Natural killer cell (primary cell): ENCODE results near the gene SMIM23. TPM values are rescaled to one million over a fixed set of nuclear protein-coding genes. Genes with fewer than 3 reads are reported as not detected.

ENCODE experiments used
- ATAC-seq, 3 donors: fragments of 150-1000 bp in 2 of 3; fragments of 200-7000 bp in 1 of 3; cut with Tn5 transposase; 1 replicate in 1 of 3; 2 replicates in 2 of 3; pipeline ENCODE4 v1.10.0; 2021; ENCODE audit warnings: mild to moderate bottlenecking in 2 of 3, moderate library complexity in 2 of 3
- DNase-seq, 2 donors: peaks; one replicate each; pipeline versions ENCODE4 v3.0.0 to v3.0.0-alpha.2; 2013 to 2021; ENCODE audit warnings: mixed read lengths in 1 of 2
- H3K27ac ChIP-seq: one replicate; pipeline ENCODE4 v1.5.1; 2013; ENCODE audit warnings: mild to moderate bottlenecking, low read length
- H3K27me3 ChIP-seq: one replicate; pipeline ENCODE4 v1.6.1; 2013; ENCODE audit warnings: low read length; ENCODE audit not compliant: control insufficient read depth, insufficient read depth
- H3K36me3 ChIP-seq: one replicate; pipeline ENCODE4 v1.6.1; 2013; ENCODE audit warnings: low read length; ENCODE audit not compliant: control insufficient read depth, insufficient read depth
- H3K4me1 ChIP-seq: one replicate; pipeline ENCODE4 v1.6.1; 2013; ENCODE audit warnings: low read length; ENCODE audit not compliant: control insufficient read depth, insufficient read depth
- H3K4me3 ChIP-seq: one replicate; pipeline ENCODE4 v1.5.1; 2013; ENCODE audit warnings: low read length
- H3K9me3 ChIP-seq: one replicate; pipeline ENCODE4 v1.6.1; 2013; ENCODE audit warnings: low read length; ENCODE audit not compliant: control insufficient read depth, insufficient read depth
- H3K27ac Mint-ChIP-seq, 2 donors: one replicate each; pipeline ENCODE4 v1.8.0; 2022; ENCODE audit warnings: mild to moderate bottlenecking in 2 of 2, mixed read lengths in 2 of 2, moderate library complexity in 1 of 2
- H3K27me3 Mint-ChIP-seq, 2 donors: one replicate each; pipeline ENCODE4 v1.8.0; 2022; ENCODE audit warnings: low read depth in 2 of 2, mixed read lengths in 2 of 2
- H3K36me3 Mint-ChIP-seq: one replicate; pipeline ENCODE4 v1.8.0; 2022; ENCODE audit warnings: mixed read lengths
- H3K4me1 Mint-ChIP-seq, 2 donors: one replicate each; pipeline ENCODE4 v1.8.0; 2022; ENCODE audit warnings: mixed read lengths in 2 of 2
- H3K4me3 Mint-ChIP-seq: one replicate; pipeline ENCODE4 v1.8.0; 2022; ENCODE audit warnings: mild to moderate bottlenecking, moderate library complexity, mixed read lengths
- H3K9me3 Mint-ChIP-seq, 2 donors: one replicate each; pipeline ENCODE4 v1.8.0; 2022; ENCODE audit warnings: mixed read lengths in 2 of 2
- WGBS: methylation state at CpG from one replicate; pipeline ENCODE4 v1.1.7; 2013; ENCODE audit warnings: missing lambda C conversion rate; ENCODE audit not compliant: insufficient coverage; 5-methylcytosine and 5-hydroxymethylcytosine counted together
- intact Hi-C: fragments of 100-400 bp; cut with micrococcal nuclease; formaldehyde crosslinking; loops from one replicate; pipeline ENCODE4 v1.14.2; 2022
- total RNA-seq, 4 donors: library from RNA; stranded (reverse); fragments of 120-200 nt in 1 of 4; gene quantifications; one replicate each; pipeline versions ENCODE4 v1.2.3 to v1.2.4, GENCODE V29; 2013 to 2022
- TF ChIP-seq, protein P1 (sequence below): fragments of 200-600 bp; IDR thresholded peaks from one replicate; pipeline ENCODE4 v1.8.0; 2022; ENCODE audit warnings: antibody characterized with exemption

The SMIM23 gene
- total RNA-seq, 3 donors from 2014 or later (not counting 1 experiment from before 2014, with no cell fraction given): not detected

DNA sequence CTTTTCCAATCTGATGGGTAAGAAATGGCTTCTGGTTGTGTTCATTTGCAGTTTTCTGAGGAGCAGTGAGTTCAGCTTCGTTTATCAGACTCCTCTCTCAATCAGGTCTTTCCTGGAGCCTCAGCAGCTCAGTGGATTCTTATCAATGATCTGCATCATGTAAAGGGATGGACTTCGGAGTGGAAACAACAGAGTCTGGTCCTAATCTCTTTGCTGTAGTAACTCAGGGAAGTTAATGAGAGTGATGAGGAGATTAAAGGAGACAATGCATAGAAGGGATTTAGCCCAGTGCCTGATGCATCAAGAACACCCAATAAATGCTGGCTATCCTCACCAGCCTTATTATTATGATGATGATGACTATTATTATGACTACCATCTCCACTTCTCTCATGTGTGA is 47.2 kb downstream of the SMIM23 start:
- WGBS: 89% methylated on average over 2 of the region's 2 CpGs
- TF ChIP-seq, protein P1, sequence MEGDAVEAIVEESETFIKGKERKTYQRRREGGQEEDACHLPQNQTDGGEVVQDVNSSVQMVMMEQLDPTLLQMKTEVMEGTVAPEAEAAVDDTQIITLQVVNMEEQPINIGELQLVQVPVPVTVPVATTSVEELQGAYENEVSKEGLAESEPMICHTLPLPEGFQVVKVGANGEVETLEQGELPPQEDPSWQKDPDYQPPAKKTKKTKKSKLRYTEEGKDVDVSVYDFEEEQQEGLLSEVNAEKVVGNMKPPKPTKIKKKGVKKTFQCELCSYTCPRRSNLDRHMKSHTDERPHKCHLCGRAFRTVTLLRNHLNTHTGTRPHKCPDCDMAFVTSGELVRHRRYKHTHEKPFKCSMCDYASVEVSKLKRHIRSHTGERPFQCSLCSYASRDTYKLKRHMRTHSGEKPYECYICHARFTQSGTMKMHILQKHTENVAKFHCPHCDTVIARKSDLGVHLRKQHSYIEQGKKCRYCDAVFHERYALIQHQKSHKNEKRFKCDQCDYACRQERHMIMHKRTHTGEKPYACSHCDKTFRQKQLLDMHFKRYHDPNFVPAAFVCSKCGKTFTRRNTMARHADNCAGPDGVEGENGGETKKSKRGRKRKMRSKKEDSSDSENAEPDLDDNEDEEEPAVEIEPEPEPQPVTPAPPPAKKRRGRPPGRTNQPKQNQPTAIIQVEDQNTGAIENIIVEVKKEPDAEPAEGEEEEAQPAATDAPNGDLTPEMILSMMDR: no peak
- H3K4me1 Mint-ChIP-seq: no peaks in the 10 kb centered on the region
- no peaks in the 10 kb centered on the region for H3K4me1 ChIP-seq
- H3K27me3 Mint-ChIP-seq: no peaks in the 10 kb centered on the region
- no peak for ATAC-seq
- no peak overlapping the region for H3K27ac Mint-ChIP-seq
- H3K27ac ChIP-seq: no peak overlapping the region
- H3K27me3 ChIP-seq: no peaks in the 10 kb centered on the region
- no peak overlapping the region for H3K4me3 ChIP-seq
- intact Hi-C loops: no loop called here
- no peaks in the 10 kb centered on the region for H3K36me3 Mint-ChIP-seq
- H3K9me3 ChIP-seq: no peaks in the 10 kb centered on the region
- no peaks in the 10 kb centered on the region for H3K9me3 Mint-ChIP-seq
- H3K36me3 ChIP-seq: no peaks in the 10 kb centered on the region
- no peak overlapping the region for H3K4me3 Mint-ChIP-seq
- no peak for DNase-seq

DNA sequence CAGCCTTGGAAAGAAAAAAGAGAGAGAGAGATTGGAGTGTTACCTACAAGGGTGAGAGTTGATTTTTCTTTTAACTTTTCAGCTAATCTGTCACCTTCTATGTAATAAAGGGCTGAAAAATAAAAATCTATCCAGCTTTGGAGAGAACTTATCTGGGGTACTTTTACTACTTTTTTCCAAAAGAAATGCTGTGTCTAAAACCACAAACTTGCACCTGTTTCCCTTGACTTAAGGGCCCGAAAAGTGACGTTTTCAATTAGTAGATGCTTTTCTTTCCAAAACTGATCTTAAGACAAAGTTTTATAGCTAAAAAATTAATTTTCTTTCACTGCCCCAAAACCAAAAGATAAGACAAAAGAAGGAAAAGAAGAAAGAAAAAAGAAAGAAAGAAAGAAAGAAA is 48.8 kb downstream of the SMIM23 start:
- Mint-ChIP-seq H3K36me3 (no peaks in the 10 kb centered on the region), H3K27ac (no peak overlapping the region), H3K9me3 (no peaks in the 10 kb centered on the region), H3K4me1 (no peaks in the 10 kb centered on the region), H3K27me3 (no peaks in the 10 kb centered on the region), H3K4me3 (no peak overlapping the region)
- ATAC-seq (no peak), DNase-seq (no peak)
- no peaks in the 10 kb centered on the region for H3K27me3 ChIP-seq
- H3K4me1 ChIP-seq: no peaks in the 10 kb centered on the region
- TF ChIP-seq, protein P1: no peak
- no peaks in the 10 kb centered on the region for H3K9me3 ChIP-seq
- no peaks in the 10 kb centered on the region for H3K36me3 ChIP-seq
- WGBS: 53% methylated on average over 2 of the region's 2 CpGs
- intact Hi-C loops: no loop called here
- H3K27ac ChIP-seq: no peak overlapping the region
- H3K4me3 ChIP-seq: no peak overlapping the region

DNA sequence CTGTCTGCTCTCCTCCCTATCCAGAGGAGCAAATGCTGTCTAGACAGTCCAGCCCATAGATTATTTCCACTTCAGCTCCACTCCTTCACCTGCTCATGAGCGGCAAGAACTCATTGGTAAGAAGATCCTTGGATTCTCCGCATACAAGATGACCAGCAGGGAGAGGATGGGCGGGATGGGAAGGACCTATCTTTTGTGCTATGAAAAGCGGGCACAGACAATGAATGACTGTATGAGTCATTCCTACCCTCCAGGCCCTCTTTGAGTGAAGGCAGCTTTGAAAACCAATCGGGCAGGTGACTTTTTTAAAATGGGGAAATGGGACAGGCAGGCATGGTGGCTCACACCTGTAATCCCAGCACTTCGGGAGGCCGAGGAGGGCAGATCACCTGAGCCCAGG is 49.4 kb downstream of the SMIM23 start:
- H3K4me3 ChIP-seq: no peak overlapping the region
- H3K27me3 ChIP-seq: no peaks in the 10 kb centered on the region
- no peak overlapping the region for H3K27ac ChIP-seq
- DNase-seq (no peak), ATAC-seq (no peak)
- Mint-ChIP-seq H3K4me1 (peaks cover 0 to 2% of the 10 kb centered on the region in 2 donors), H3K27me3 (no peaks in the 10 kb centered on the region), H3K4me3 (no peak overlapping the region), H3K36me3 (no peaks in the 10 kb centered on the region), H3K9me3 (no peaks in the 10 kb centered on the region), H3K27ac (no peak overlapping the region)
- 82% methylated on average over 7 of the region's 7 CpGs for WGBS
- no peaks in the 10 kb centered on the region for H3K9me3 ChIP-seq
- H3K4me1 ChIP-seq: peaks cover 2% of the 10 kb centered on the region
- TF ChIP-seq, protein P1: no peak
- no peaks in the 10 kb centered on the region for H3K36me3 ChIP-seq
- intact Hi-C loops: no loop called here

DNA sequence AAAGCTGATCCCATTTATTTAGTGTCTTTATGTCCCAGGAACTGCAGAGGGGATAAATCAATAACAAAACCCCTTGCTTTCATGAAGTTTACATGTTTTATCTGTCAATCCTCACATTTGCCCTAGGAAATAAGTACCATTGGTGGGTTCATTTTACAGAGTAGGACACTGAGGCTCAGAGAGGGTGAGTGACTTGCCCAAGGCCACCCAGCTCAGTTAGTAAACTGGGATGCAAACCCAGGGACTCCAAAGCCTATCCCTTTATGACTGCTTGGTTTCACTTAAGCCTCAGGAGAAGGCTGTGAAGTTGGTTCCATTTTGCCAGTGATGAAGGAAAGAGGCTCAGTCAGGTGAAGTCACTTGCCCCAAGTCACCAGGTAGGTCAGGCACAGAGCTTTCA is 51.9 kb downstream of the SMIM23 start:
- H3K27ac Mint-ChIP-seq: no peak overlapping the region
- Histone ChIP-seq H3K27ac (no peak overlapping the region), H3K4me3 (no peak overlapping the region), H3K4me1 (peaks cover 10% of the 10 kb centered on the region), H3K9me3 (no peaks in the 10 kb centered on the region), H3K27me3 (no peaks in the 10 kb centered on the region), H3K36me3 (no peaks in the 10 kb centered on the region)
- no peak for ATAC-seq
- H3K4me3 Mint-ChIP-seq: no peak overlapping the region
- intact Hi-C loops: no loop called here
- no peaks in the 10 kb centered on the region for H3K36me3 Mint-ChIP-seq
- TF ChIP-seq, protein P1: no peak
- DNase-seq: no peak
- no peaks in the 10 kb centered on the region for H3K9me3 Mint-ChIP-seq
- peaks cover 0 to 2% of the 10 kb centered on the region in 2 donors for H3K27me3 Mint-ChIP-seq
- peaks cover 21 to 22% of the 10 kb centered on the region in 2 donors for H3K4me1 Mint-ChIP-seq
